Vagina (tissue), 2 donors: ENCODE data around the gene CFAP61.

Experiments
- CTCF ChIP-seq, 3 experiments: fragments of 450-650 bp in 2 of 3; fragments of 200-600 bp in 1 of 3; sonication (generic) in 1 of 3; IDR thresholded peaks; one replicate each; pipeline ENCODE4 v1.5.1; 2017 to 2019; ENCODE audit warnings: antibody characterized with exemption in 3 of 3, mild to moderate bottlenecking in 2 of 3, moderate library complexity in 2 of 3
- POLR2A ChIP-seq, 2 donors: fragments of 450-650 bp; IDR thresholded peaks; one replicate each; pipeline ENCODE4 v1.6.1; 2017; ENCODE audit warnings: antibody characterized with exemption in 2 of 2, mild to moderate bottlenecking in 2 of 2, moderate library complexity in 2 of 2
- POLR2AphosphoS5 ChIP-seq, 2 donors: sonication (generic); formaldehyde crosslinking; IDR thresholded peaks; one replicate each; pipeline ENCODE4 v1.9.0; 2017; ENCODE audit warnings: antibody characterized with exemption in 2 of 2, mild to moderate bottlenecking in 2 of 2, low read depth in 1 of 2; ENCODE audit not compliant: insufficient read depth in 1 of 2

GRCh38 chr20:20031790-20032189 lies 20.5 kb upstream of the CFAP61 start:
- TF ChIP-seq CTCF (IDR thresholded peaks at IDR 0.05) = no peak
- no peak for TF ChIP-seq POLR2A (IDR thresholded peaks at IDR 0.05)
- TF ChIP-seq POLR2AphosphoS5 (IDR thresholded peaks at IDR 0.05; ENCODE audit: insufficient read depth in 1 of 2, low read depth in 1 of 2) = no peak
